ENCODE results near the gene CAMTA1.

DNA sequence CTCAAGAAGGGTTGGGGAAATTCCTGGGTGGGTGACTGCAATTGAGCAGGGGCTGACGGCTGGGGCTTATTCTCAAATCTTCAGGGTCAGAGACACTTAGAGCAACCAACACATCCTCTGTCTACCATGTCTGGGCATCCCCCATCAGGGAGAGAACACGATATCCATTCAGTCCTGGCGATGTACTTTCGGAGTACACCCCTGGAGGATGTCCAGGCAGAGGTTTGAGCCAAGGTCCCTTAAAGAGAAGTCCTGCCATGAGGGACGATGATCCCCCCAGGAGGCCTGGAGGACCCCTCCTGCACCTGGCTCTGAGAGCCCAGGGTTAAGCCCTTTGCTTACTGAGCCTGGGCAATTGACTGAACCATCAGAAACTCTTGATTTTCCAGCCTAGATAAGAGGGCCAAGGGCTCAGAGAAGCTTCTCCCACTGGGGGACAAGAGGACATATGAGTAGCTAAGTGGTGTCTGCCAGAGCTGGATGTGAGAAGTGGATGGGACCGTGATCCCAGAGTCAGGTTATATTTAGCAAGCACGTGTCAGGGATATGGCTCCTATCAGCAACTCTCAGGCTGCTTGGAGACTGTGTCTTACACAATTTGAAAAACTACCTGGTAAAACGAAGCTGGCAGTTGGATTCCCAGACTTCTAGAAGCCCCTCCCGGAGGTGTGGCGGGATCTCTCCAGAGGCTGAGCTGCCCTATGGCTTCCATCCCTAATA is 732.5 kb downstream of the CAMTA1 start:
- TF ChIP-seq ZFP30 (CRISPR knock-in tag; IDR thresholded peaks at IDR 0.05) (no peak), ARNTL (CRISPR knock-in tag; IDR thresholded peaks at IDR 0.05; ENCODE audit: borderline replicate concordance, low read depth) (no peak), ZC3H10 (CRISPR knock-in tag; IDR thresholded peaks at IDR 0.05) (no peak), OSR1 (CRISPR knock-in tag; IDR thresholded peaks at IDR 0.05) (no peak), ZFP3 (CRISPR knock-in tag; IDR thresholded peaks at IDR 0.05) (no peak), SNAI2 (CRISPR knock-in tag; IDR thresholded peaks at IDR 0.05) (no peak), ESRRG (CRISPR knock-in tag; IDR thresholded peaks at IDR 0.05) (no peak)
- TF ChIP-seq, protein P1, sequence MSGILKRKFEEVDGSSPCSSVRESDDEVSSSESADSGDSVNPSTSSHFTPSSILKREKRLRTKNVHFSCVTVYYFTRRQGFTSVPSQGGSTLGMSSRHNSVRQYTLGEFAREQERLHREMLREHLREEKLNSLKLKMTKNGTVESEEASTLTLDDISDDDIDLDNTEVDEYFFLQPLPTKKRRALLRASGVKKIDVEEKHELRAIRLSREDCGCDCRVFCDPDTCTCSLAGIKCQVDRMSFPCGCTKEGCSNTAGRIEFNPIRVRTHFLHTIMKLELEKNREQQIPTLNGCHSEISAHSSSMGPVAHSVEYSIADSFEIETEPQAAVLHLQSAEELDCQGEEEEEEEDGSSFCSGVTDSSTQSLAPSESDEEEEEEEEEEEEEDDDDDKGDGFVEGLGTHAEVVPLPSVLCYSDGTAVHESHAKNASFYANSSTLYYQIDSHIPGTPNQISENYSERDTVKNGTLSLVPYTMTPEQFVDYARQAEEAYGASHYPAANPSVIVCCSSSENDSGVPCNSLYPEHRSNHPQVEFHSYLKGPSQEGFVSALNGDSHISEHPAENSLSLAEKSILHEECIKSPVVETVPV (CRISPR knock-in tag; IDR thresholded peaks at IDR 0.05): no peak
- TF ChIP-seq, protein P2, sequence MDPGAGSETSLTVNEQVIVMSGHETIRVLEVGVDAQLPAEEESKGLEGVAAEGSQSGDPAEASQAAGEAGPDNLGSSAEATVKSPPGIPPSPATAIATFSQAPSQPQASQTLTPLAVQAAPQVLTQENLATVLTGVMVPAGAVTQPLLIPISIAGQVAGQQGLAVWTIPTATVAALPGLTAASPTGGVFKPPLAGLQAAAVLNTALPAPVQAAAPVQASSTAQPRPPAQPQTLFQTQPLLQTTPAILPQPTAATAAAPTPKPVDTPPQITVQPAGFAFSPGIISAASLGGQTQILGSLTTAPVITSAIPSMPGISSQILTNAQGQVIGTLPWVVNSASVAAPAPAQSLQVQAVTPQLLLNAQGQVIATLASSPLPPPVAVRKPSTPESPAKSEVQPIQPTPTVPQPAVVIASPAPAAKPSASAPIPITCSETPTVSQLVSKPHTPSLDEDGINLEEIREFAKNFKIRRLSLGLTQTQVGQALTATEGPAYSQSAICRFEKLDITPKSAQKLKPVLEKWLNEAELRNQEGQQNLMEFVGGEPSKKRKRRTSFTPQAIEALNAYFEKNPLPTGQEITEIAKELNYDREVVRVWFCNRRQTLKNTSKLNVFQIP (CRISPR knock-in tag; IDR thresholded peaks at IDR 0.05; ENCODE audit: borderline replicate concordance, low read depth): no peak
- TF ChIP-seq, protein P3, sequence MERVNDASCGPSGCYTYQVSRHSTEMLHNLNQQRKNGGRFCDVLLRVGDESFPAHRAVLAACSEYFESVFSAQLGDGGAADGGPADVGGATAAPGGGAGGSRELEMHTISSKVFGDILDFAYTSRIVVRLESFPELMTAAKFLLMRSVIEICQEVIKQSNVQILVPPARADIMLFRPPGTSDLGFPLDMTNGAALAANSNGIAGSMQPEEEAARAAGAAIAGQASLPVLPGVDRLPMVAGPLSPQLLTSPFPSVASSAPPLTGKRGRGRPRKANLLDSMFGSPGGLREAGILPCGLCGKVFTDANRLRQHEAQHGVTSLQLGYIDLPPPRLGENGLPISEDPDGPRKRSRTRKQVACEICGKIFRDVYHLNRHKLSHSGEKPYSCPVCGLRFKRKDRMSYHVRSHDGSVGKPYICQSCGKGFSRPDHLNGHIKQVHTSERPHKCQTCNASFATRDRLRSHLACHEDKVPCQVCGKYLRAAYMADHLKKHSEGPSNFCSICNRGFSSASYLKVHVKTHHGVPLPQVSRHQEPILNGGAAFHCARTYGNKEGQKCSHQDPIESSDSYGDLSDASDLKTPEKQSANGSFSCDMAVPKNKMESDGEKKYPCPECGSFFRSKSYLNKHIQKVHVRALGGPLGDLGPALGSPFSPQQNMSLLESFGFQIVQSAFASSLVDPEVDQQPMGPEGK (CRISPR knock-in tag; IDR thresholded peaks at IDR 0.05; ENCODE audit: borderline replicate concordance): no peak
